Fibroblast of skin of right quadriceps (primary cell): Measurements from ENCODE around the gene MCU.
A peak's percentile ranks its signal among the peaks of the same experiment; 100 is the strongest.
"Not testable (repeated sequence)": the region's sequence is repeated elsewhere in the genome, so short reads cannot be mapped to it uniquely, and the experiment has no call there.

ENCODE experiments used
- DNase-seq: peaks from one replicate; pipeline ENCODE4 v3.0.0-alpha.2; 2013

Gene MCU

DNA sequence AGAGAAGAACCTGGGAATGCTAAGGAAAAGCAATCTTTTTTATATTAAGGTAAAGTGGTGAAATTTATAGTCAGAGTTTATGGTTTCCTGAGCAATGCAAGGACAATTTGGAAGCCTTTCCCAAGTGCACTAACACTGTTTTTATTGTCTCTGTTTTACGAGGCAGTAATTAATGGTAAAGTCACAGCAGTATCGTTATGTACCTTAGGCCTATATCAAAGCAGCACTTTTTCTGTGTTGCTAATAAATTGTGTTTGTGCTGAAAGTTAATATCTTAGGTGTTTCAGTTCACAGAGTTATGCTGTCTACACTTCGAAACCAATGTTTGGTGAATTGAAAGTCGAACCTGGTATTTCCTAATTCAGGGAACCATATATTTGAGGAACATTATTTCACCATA, 220.8 kb downstream of the MCU start:
- DNase-seq = no peak

GRCh38 chr10:72913287-72913686, 221.3 kb downstream of the MCU start:
- no peak for DNase-seq

DNA sequence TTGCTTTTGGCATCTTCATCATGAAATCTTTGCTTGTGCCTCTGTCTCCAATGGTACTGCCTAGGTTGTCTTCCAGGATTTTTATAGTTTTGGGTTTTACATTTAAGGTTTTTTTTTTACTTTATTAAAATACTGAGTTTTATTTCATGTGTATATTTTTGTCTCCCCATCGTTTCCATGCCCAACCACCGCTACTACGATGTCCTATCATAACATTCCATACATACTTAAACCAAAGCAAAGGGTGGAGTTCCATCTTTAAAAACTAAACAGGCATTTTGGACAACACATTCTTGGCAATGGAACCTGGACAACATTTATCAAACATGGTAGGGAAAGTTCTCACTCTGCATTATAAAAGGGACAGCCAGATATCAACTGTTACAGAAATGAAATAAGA, 225.3 kb downstream of the MCU start:
- not testable (repeated sequence) for DNase-seq

DNA sequence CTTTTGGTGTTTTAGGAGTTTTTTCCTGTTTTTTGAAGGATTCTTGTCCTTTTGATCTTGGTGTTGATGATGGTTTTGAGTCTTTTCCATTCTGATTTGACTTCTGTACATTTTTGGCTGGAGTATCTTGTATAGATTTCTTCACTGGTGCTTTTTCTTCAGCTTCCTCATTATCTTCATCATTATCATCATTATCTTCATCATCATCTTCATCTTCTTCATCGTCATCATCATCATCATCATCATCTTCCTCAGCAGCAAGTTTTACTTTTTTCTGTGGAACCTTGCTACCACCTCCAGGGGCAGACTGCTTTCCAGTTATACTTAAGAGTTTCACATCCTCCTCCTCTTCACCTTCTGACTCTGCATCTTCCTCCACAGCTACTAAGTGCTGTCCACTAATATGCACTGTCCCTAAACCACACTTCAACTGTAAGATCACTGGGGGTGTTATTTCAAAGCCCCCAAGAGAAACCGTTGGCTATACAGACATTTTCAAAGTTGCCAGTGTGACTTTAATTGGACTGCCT, 225.9 kb downstream of the MCU start:
- DNase-seq = not testable (repeated sequence)

DNA sequence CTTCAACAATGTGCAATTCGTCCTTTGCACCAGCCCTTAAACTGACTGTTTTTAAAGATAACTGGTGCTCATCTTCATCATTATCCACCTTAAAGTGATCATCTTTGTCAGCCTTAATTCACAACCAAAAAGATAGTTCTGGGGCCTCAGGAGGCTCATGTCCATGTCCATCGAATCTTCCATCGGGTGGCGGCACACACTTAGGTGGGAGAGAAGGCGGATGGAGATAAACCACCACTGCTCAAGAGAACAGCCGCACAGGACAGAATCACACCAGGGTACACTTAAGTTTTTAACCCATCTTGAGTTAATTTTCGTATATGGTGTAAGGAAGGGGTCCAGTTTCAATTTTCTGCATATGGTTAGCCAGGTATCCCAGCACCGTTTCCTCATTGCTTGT, 226.4 kb downstream of the MCU start:
- no peak for DNase-seq

GRCh38 chr10:72921147-72921683, 229.3 kb downstream of the MCU start:
- not testable (repeated sequence) for DNase-seq

DNA sequence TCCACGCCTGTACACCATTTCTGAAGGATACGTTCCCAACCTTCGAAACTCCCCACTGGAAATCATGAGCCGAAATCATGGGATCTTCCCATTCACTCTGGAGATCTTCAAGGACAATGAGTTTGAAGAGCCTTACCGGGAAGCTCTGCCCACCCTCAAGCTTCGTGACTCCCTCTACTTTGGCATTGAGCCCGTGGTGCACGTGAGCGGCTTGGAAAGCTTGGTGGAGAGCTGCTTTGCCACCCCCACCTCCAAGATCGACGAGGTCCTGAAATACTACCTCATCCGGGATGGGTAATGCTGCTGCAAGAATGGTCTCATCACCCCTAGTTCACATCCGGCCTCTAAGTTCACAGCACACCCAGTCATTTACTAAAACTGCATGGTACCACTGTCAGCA, 232.4 kb downstream of the MCU start:
- no peak for DNase-seq

DNA sequence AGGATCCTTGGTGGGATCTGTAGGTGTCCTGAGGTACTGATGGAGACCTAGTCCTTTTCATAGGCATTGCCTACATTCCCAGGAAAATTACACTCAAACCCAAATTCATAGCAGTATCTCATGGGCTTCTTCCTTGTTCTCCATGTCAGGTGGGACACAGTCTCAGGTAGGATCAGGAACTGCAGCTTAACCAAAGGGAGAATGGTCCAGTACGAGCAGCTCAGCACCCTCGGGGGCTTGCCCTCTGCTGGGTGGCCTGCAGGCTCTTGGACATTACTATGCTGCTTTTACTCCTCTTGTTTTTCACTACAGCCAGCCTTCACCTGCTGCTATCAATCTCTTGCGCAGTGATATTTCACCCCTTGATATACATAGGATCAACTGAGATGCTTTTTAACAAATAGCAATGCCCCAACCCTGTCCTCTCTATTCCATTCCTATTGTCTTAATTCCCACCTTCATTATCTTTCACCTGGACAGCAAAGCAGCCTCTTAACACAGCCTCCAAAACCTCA, 234.1 kb downstream of the MCU start:
- no peak for DNase-seq

DNA sequence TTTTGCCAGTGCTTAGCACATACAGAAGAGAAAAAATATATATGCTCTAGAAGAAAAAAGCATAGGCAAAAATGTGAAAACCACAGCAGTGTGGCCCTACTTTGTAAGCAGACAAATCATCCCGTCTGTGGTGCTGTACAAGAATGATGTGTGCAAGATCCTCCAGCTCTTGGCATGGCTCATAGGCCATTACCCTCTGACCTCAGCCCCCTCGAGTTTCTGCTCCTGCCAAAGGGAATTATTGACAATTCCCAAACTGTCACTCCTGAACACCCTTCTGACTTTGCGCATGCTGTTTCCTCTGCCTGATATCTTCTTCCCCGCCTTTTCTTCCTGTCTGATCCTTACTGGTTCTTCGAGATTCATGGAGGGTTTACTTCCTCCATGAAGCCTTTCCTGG, 235.5 kb downstream of the MCU start:
- DNase-seq = no peak

- no peak for DNase-seq
Observed at GRCh38 chr10:72928798-72929197, 236.9 kb downstream of the MCU start.

- no peak for DNase-seq
Observed at GRCh38 chr10:72930276-72930675, 238.3 kb downstream of the MCU start.

- DNase-seq = no peak
Observed at GRCh38 chr10:72932259-72933015, 240.5 kb downstream of the MCU start.

DNA sequence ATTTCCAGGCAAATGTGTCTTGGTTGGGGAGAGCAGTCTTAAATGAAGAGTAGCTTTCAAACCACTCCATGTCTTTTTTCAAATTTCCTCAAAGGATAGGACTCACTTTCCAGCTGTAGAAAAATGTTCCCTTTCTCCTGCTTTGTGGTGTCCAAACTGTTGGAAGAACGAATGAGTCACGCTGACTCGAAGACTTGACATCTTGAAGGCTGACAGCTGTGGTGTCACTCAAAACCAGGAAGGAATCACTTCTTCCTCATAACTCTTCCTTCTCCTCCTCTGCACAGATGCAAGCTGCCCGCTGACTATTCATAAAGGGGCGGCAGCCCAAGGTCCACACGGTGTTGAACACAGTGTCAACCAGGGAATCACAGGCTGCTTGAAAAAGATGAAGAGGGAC, 243.4 kb downstream of the MCU start:
- DNase-seq = peak; percentile 34
